B cell (primary cell): ENCODE measurements around the gene NID1. TPM values are rescaled to one million over a fixed set of nuclear protein-coding genes. Genes with fewer than 3 reads are reported as not detected.

Experiments
- ATAC-seq: fragments of 200-7000 bp; cut with Tn5 transposase; one replicate; pipeline ENCODE4 v1.10.0; 2021; ENCODE audit warnings: low read depth, mild to moderate bottlenecking, moderate number of reproducible peaks, moderate library complexity
- CTCF ChIA-PET: fragments of 350-600 bp; sonication (Branson Sonifier 250); formaldehyde crosslinking; loops from one replicate; lab custom pipeline; 2021; ENCODE audit warnings: antibody characterized with exemption, inconsistent platforms; lab: Charles Lee
- POLR2A ChIA-PET: fragments of 350-600 bp; sonication (Branson Sonifier 250); formaldehyde crosslinking; loops from one replicate; lab custom pipeline; 2021; ENCODE audit warnings: antibody characterized with exemption; lab: Charles Lee
- DNase-seq: peaks from one replicate; pipeline ENCODE4 v3.0.0; 2013
- H2AFZ ChIP-seq: 2 replicates; pipeline ENCODE4 v1.6.1; 2012; ENCODE audit warnings: mild to moderate bottlenecking, low read depth, low read length; ENCODE audit not compliant: insufficient read depth, poor library complexity, severe bottlenecking
- H3K27ac ChIP-seq, 2 donors: 1 replicate in 1 of 2; 2 replicates in 1 of 2; pipeline ENCODE4 v1.5.1; 2012 to 2013; ENCODE audit warnings: low read length in 2 of 2, mild to moderate bottlenecking in 2 of 2, moderate library complexity in 1 of 2
- H3K27me3 ChIP-seq, 4 experiments: fragments of 200-600 bp in 1 of 4; sonication (generic) in 1 of 4; replicated peaks in 1 of 4; 1 replicate in 2 of 4; 2 replicates in 2 of 4; pipeline versions ENCODE4 v1.6.1 to v1.7.0; 2013 to 2016; ENCODE audit warnings: low read length in 3 of 4, mild to moderate bottlenecking in 2 of 4, mixed read lengths in 1 of 4, moderate library complexity in 1 of 4; ENCODE audit not compliant: insufficient read depth in 4 of 4, control insufficient read depth in 3 of 4; ENCODE audit errors: control extremely low read depth in 1 of 4
- H3K36me3 ChIP-seq, 2 experiments: replicated peaks in 1 of 2; 1 replicate in 1 of 2; 2 replicates in 1 of 2; pipeline versions ENCODE4 v1.6.1 to v1.7.1; 2013; ENCODE audit warnings: low read length in 1 of 2; ENCODE audit not compliant: insufficient read depth in 2 of 2, control insufficient read depth in 1 of 2; ENCODE audit errors: control extremely low read depth in 1 of 2, extremely low read depth in 1 of 2
- H3K4me1 ChIP-seq, 2 donors: fragments of 200-600 bp in 1 of 2; sonication (generic) in 1 of 2; 1 replicate in 1 of 2; 2 replicates in 1 of 2; pipeline versions ENCODE4 v1.5.1 to v1.6.1; 2013 to 2017; ENCODE audit warnings: low read length in 2 of 2; ENCODE audit not compliant: control insufficient read depth in 2 of 2, insufficient read depth in 2 of 2
- H3K4me2 ChIP-seq: replicated peaks from 2 replicates; pipeline ENCODE3; 2012; ENCODE audit warnings: mild to moderate bottlenecking, low read depth, low read length; ENCODE audit not compliant: poor library complexity, severe bottlenecking
- H3K4me3 ChIP-seq, 5 experiments: fragments of 200-600 bp in 1 of 5; sonication (generic) in 1 of 5; 1 replicate in 3 of 5; 2 replicates in 2 of 5; pipeline versions ENCODE4 v1.5.1 to v1.7.0; 2011 to 2016; ENCODE audit warnings: low read length in 4 of 5, mild to moderate bottlenecking in 4 of 5, low read depth in 2 of 5, control low read depth in 1 of 5, moderate library complexity in 1 of 5; ENCODE audit not compliant: insufficient read depth in 1 of 5; ENCODE audit errors: control extremely low read depth in 1 of 5, extremely low read depth in 1 of 5
- H3K79me2 ChIP-seq: fragments of 200-600 bp; sonication (generic); one replicate; pipeline ENCODE4 v1.6.0; 2016; ENCODE audit warnings: low read length; ENCODE audit not compliant: control insufficient read depth, insufficient read depth
- H3K9ac ChIP-seq: fragments of 200-600 bp; sonication (generic); 2 replicates; pipeline ENCODE4 v1.6.1; 2017; ENCODE audit warnings: mild to moderate bottlenecking, low read length, moderate library complexity
- H3K9me3 ChIP-seq, 3 donors: one replicate each; pipeline versions ENCODE4 v1.6.1 to v1.7.1; 2013; ENCODE audit warnings: low read length in 2 of 3; ENCODE audit not compliant: control insufficient read depth in 2 of 3, insufficient read depth in 1 of 3; ENCODE audit errors: control extremely low read depth in 1 of 3
- H4K20me1 ChIP-seq: 2 replicates; pipeline ENCODE4 v1.6.0; 2012; ENCODE audit warnings: mild to moderate bottlenecking, low read length; ENCODE audit not compliant: insufficient read depth, control insufficient read depth, poor library complexity, severe bottlenecking
- H3K27ac Mint-ChIP-seq: one replicate; pipeline ENCODE4 v1.8.0; 2021; ENCODE audit warnings: mixed read lengths
- H3K27me3 Mint-ChIP-seq: one replicate; pipeline ENCODE4 v1.8.0; 2021; ENCODE audit warnings: mixed read lengths
- H3K4me1 Mint-ChIP-seq: one replicate; pipeline ENCODE4 v1.8.0; 2021; ENCODE audit warnings: mixed read lengths
- H3K4me3 Mint-ChIP-seq: one replicate; pipeline ENCODE4 v1.8.0; 2021; ENCODE audit warnings: mixed read lengths
- H3K9me3 Mint-ChIP-seq: one replicate; pipeline ENCODE4 v1.8.0; 2022; ENCODE audit warnings: mixed read lengths; ENCODE audit not compliant: insufficient read depth
- CTCF ChIP-seq: fragments of 200-600 bp; IDR thresholded peaks from one replicate; pipeline ENCODE4 v1.8.0; 2022; ENCODE audit warnings: antibody characterized with exemption, mild to moderate bottlenecking
- EZH2 ChIP-seq: IDR thresholded peaks from 2 replicates; pipeline ENCODE4 v1.6.1; 2012; ENCODE audit warnings: borderline replicate concordance, low read depth, mild to moderate bottlenecking, moderate library complexity, low read length; ENCODE audit not compliant: insufficient read depth, poor library complexity, severe bottlenecking
- WGBS: methylation state at CpG from one replicate; pipeline ENCODE4 v1.1.5; 2013; ENCODE audit warnings: missing lambda C conversion rate; ENCODE audit not compliant: insufficient coverage; 5-methylcytosine and 5-hydroxymethylcytosine counted together
- intact Hi-C: fragments of 100-400 bp; cut with micrococcal nuclease; formaldehyde crosslinking; loops from one replicate; pipeline ENCODE4 v1.10.0; 2022
- polyA plus RNA-seq: library from polyadenylated mRNA; depleted of rRNA; stranded (reverse); fragments of >200 nt; gene quantifications from 2 replicates; pipeline ENCODE4 v1.2.3, GENCODE V29; 2012
- total RNA-seq, 2 donors: library from RNA; stranded (reverse); fragments of 120-200 nt in 1 of 2; gene quantifications; 1 replicate in 1 of 2; 2 replicates in 1 of 2; pipeline versions ENCODE4 v1.2.3 to v1.2.4, GENCODE V29; 2013 to 2022

The NID1 gene
- total and polyA plus RNA-seq, 2 donors (not counting 1 experiment from before 2014, with no cell fraction given): 0.06 TPM; not detected in 1

DNA sequence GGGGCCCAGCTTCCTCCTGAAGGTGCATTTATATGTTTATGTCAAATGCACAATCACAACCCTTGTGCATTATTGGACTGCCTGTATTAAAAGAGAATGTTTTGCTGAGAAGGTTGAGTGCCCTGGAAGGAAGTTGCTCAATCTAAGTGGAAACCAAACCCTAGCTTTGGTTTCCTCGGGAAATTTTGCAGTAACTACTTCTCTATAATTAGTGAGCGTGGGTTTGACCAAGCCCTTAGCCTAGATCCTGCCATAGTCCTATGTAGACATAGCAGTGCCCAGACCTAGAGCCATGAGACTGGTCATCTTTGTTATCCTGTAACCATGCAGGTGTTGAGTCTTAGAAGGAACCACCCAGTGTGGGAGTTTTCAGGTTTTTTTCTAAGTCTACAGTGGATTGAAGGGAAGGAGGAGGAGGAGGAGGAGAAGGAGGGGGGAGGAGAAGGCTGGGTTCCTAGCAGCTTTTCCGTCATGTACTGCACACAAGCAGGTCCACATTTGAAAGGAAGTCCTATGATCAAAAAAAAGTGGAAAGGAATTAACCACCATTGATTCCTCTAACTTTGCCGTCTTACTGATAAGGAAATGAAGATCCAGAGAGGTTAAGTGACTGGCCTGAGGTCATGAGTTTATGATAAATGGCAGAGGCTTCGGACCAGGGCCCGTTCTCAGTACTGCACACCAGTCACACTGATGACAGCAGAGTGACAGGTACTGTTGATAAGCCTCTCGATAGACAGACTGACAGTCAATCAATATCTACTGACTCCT lies 126.0 kb downstream of the NID1 start:
- Mint-ChIP-seq H3K9me3 (no peaks in the 10 kb centered on the region), H3K4me1 (peaks cover 80% of the 10 kb centered on the region), H3K27ac (peak overlapping the region; percentile 87), H3K4me3 (peak overlapping the region; percentile 72), H3K27me3 (no peaks in the 10 kb centered on the region)
- peak overlapping the region in 4 of 5 experiments; percentile 8 to 42 (median 17) for H3K4me3 ChIP-seq
- intact Hi-C loops: loop anchor here (1.0 to 2.0 kb wide), 3 partner anchors 7 to 32 kb away; no protein-coding TSS in a partner anchor
- peak overlapping the region; percentile 31 for H3K9ac ChIP-seq
- ChIA-PET POLR2A (interaction anchor here (0.8 to 2.4 kb wide), 4 partner anchors 12 to 42 kb away, joined by 3 to 16 read pairs (median 4); no protein-coding TSS in a partner anchor), CTCF (interaction anchor here (0.5 to 3.4 kb wide), 10 partner anchors 10 to 96 kb away, joined by 3 to 14 read pairs (median 4); partner anchors contain the start of gene LYST)
- 0% methylated on average over 1 of the region's 7 CpGs for WGBS
- H3K9me3 ChIP-seq: peaks cover 0 to 4% (median 0%) of the 10 kb centered on the region in 3 donors
- H3K27me3 ChIP-seq: no peaks in the 10 kb centered on the region
- DNase-seq (peak; percentile 75), ATAC-seq (peak; percentile 84)
- no peak overlapping the region for H2AFZ ChIP-seq
- peaks cover 85 to 89% of the 10 kb centered on the region in 2 donors for H3K4me1 ChIP-seq
- H4K20me1 ChIP-seq: no peaks in the 10 kb centered on the region
- peak overlapping the region; percentile 79 to 89 for H3K27ac ChIP-seq
- TF ChIP-seq EZH2 (no peak), CTCF (no peak)
- no peaks in the 10 kb centered on the region for H3K36me3 ChIP-seq
- H3K79me2 ChIP-seq: peaks cover 5% of the 10 kb centered on the region
- H3K4me2 ChIP-seq: peak overlapping the region; percentile 62
